Erythroblast (primary cell): ENCODE data around the gene MUC12.

ENCODE experiments used
- GATA1 ChIP-seq: IDR thresholded peaks from 2 replicates; pipeline ENCODE4 v1.6.1; 2011; ENCODE audit warnings: low read depth, mild to moderate bottlenecking, control low read depth, low read length, moderate library complexity
- POLR2A ChIP-seq: IDR thresholded peaks from 2 replicates; pipeline ENCODE4 v1.6.1; 2011; ENCODE audit warnings: mild to moderate bottlenecking, low read length

- no peak for TF ChIP-seq POLR2A
- no peak for TF ChIP-seq GATA1
These were observed 97.4 kb downstream of the MUC12 start for GRCh38 chr7:101066833-101067177.
